ENCODE results near the gene GPR135.

GPR135 gene

DNA sequence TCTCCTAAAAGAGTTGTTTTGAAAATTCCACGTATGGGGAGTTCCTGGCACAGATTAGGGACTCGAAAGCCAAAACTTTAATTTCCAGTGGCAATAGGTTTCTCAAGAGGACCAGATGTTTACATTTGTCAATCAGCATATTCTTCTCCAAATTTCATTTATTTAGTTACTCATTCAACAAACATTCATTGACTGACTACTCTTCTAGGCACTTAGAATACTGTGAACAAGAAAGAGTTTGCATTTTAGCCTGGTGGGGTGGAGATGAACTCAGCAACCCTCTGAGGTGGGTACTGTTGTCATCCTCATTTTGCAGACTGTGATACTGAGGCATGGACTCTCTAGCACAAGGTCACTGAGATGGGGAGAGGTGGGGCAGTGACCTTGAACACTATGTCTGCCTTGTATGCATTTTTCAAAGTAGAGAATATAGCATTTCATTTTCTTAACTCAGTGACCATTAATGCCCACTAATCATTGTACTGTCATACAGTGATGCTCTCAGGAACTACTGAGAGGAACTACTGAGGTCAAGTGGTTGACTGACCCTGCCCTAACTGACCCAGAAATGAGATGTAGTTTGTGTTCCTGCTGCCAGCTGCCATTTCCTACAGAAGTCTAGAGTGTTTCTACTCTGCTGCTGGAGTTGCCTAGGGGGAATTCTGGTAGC, 16.8 kb upstream of the GPR135 start:
- Histone ChIP-seq H3K79me2 (ENCODE audit: control insufficient read depth, low read length) (peaks cover 57% of the 10 kb centered on the region), H3K27ac (ENCODE audit: low read depth, low read length) (no peak overlapping the region), H3K4me3 (ENCODE audit: low read length) (peak overlapping the region; percentile 83), H3K27me3 (ENCODE audit: control insufficient read depth, low read length) (no peaks in the 10 kb centered on the region), H3K9me2 (replicated peaks; ENCODE audit: control insufficient read depth, low read length) (no peaks in the 10 kb centered on the region), H3K4me1 (ENCODE audit: control insufficient read depth, low read length) (peaks cover 45% of the 10 kb centered on the region), H3F3A (ENCODE audit: control insufficient read depth, insufficient read depth) (no peaks in the 10 kb centered on the region), H4K20me1 (ENCODE audit: control insufficient read depth, insufficient read depth, low read depth, low read length) (no peaks in the 10 kb centered on the region), H3K9me3 (ENCODE audit: control insufficient read depth, insufficient read depth, low read length) (no peaks in the 10 kb centered on the region), H3K4me2 (ENCODE audit: low read length) (peak overlapping the region; percentile 79), H3K36me3 (ENCODE audit: control insufficient read depth, low read length) (peaks cover 26% of the 10 kb centered on the region)
- TF ChIP-seq, protein P1, sequence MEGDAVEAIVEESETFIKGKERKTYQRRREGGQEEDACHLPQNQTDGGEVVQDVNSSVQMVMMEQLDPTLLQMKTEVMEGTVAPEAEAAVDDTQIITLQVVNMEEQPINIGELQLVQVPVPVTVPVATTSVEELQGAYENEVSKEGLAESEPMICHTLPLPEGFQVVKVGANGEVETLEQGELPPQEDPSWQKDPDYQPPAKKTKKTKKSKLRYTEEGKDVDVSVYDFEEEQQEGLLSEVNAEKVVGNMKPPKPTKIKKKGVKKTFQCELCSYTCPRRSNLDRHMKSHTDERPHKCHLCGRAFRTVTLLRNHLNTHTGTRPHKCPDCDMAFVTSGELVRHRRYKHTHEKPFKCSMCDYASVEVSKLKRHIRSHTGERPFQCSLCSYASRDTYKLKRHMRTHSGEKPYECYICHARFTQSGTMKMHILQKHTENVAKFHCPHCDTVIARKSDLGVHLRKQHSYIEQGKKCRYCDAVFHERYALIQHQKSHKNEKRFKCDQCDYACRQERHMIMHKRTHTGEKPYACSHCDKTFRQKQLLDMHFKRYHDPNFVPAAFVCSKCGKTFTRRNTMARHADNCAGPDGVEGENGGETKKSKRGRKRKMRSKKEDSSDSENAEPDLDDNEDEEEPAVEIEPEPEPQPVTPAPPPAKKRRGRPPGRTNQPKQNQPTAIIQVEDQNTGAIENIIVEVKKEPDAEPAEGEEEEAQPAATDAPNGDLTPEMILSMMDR (IDR thresholded peaks at IDR 0.05; ENCODE audit: low read depth, low read length, poor library complexity, severe bottlenecking): no peak
- no peak for TF ChIP-seq EZH2phosphoT487 (IDR thresholded peaks at IDR 0.05; ENCODE audit: borderline replicate concordance, low read length)

DNA sequence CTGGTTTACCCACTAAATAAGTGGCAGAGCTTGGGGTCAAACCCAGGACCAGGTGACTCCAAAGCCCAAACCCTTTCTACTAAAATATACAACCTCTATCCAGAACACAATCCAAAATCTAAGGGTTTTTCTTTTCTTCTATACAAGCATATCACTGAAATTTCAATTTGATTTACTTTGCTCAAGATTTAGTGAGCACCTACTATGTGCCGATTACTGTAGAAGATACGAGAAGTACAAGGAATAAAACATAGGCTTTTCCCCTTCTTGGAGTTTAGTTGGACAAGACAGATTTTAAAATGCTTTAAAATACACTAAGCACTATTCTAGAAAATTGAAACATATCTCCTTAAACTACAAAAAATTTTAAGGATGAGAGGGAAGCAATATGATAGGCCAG, 16.2 kb upstream of the GPR135 start:
- no peak for TF ChIP-seq EZH2phosphoT487 (IDR thresholded peaks at IDR 0.05; ENCODE audit: borderline replicate concordance, low read length)
- TF ChIP-seq, protein P1 (IDR thresholded peaks at IDR 0.05; ENCODE audit: low read depth, low read length, poor library complexity, severe bottlenecking): no peak
- H3K9me3 ChIP-seq (ENCODE audit: control insufficient read depth, insufficient read depth, low read length): no peaks in the 10 kb centered on the region

DNA sequence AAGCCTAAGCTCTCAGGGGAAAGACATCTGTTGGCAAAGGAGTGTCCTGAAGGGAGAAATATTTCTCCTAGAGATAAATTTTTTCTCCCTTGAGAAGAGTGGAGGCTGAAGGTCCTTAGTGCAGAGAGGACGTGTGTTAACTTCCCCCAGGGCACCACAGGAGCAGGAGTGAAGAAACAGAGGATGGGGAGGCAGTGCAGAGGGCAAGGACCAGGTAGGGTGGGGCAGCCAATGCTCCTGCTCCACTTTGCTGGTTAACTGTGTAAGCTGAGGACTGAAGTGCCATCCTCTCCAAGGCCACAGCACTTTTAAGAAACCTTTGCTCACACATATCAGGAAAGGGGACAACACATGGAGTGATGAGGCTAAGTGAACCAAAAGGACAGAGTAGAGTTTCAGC, 15.0 kb upstream of the GPR135 start:
- Histone ChIP-seq H3K36me3 (ENCODE audit: control insufficient read depth, low read length) (peaks cover 42% of the 10 kb centered on the region), H3F3A (ENCODE audit: control insufficient read depth, insufficient read depth) (no peaks in the 10 kb centered on the region), H3K9me3 (ENCODE audit: control insufficient read depth, insufficient read depth, low read length) (no peaks in the 10 kb centered on the region), H3K79me2 (ENCODE audit: control insufficient read depth, low read length) (peaks cover 42% of the 10 kb centered on the region), H3K4me3 (ENCODE audit: low read length) (no peak overlapping the region), H3K27ac (ENCODE audit: low read depth, low read length) (no peak overlapping the region), H3K4me1 (ENCODE audit: control insufficient read depth, low read length) (peaks cover 31% of the 10 kb centered on the region), H4K20me1 (ENCODE audit: control insufficient read depth, insufficient read depth, low read depth, low read length) (no peaks in the 10 kb centered on the region), H3K9me2 (replicated peaks; ENCODE audit: control insufficient read depth, low read length) (no peaks in the 10 kb centered on the region), H3K4me2 (ENCODE audit: low read length) (no peak overlapping the region; the same call in 1 of the 2 replicates), H3K27me3 (ENCODE audit: control insufficient read depth, low read length) (no peaks in the 10 kb centered on the region)
- TF ChIP-seq, protein P1 (IDR thresholded peaks at IDR 0.05; ENCODE audit: low read depth, low read length, poor library complexity, severe bottlenecking): no peak
- TF ChIP-seq EZH2phosphoT487 (IDR thresholded peaks at IDR 0.05; ENCODE audit: borderline replicate concordance, low read length): no peak

More for the DNA sequence above, 16.2 kb upstream of the GPR135 start:
- Histone ChIP-seq H3K79me2 (ENCODE audit: control insufficient read depth, low read length) (peaks cover 55% of the 10 kb centered on the region), H3K27ac (ENCODE audit: low read depth, low read length) (no peak overlapping the region), H3K9me2 (replicated peaks; ENCODE audit: control insufficient read depth, low read length) (no peaks in the 10 kb centered on the region), H3K27me3 (ENCODE audit: control insufficient read depth, low read length) (no peaks in the 10 kb centered on the region), H3F3A (ENCODE audit: control insufficient read depth, insufficient read depth) (no peaks in the 10 kb centered on the region), H4K20me1 (ENCODE audit: control insufficient read depth, insufficient read depth, low read depth, low read length) (no peaks in the 10 kb centered on the region), H3K36me3 (ENCODE audit: control insufficient read depth, low read length) (peaks cover 32% of the 10 kb centered on the region), H3K4me2 (ENCODE audit: low read length) (peak overlapping the region; percentile 79), H3K4me1 (ENCODE audit: control insufficient read depth, low read length) (peaks cover 43% of the 10 kb centered on the region), H3K4me3 (ENCODE audit: low read length) (peak overlapping the region; percentile 83)
